Measurements from ENCODE around the gene PDE7B. TPM values are rescaled to one million over a fixed set of nuclear protein-coding genes. Genes with fewer than 3 reads are reported as not detected.

Gene PDE7B
- total and polyA plus RNA-seq, 9 of the 15 experiments (the other 6 are each of a cell fraction or from before 2014, with no cell fraction given), result 0.01 TPM; not detected in 8

DNA sequence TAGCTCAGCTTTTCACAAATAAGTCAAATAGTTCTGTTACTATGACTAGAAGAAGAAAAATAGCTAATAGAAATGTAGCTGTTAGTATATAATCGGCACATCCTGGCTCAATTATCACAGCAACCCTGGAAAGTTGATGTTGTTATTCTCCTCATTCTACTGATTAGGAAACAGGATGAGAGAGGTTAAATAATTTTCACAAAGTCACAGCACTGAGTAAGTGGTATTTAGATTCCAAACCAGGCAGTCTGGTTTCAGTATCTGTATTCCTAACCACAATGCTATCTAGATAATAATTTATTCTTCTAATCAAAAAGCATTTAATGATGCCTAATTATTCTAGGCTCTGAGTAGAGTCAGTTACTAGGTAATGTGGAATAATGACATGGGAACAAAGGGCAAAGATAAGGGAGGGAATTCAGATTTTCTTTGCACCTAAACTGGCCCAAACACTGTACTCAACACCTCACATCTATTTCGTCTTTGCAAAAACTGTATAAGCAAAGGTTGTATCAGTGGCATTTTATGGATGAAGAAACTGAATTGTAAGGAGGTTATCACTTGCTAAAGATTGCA lies 51.3 kb downstream of the PDE7B start:
- Histone ChIP-seq H3K79me2 (ENCODE audit: control insufficient read depth, insufficient read depth, low read length) (no peaks in the 10 kb centered on the region), H3K27me3 (ENCODE audit: control insufficient read depth in 2 of 2, insufficient read depth in 2 of 2, low read length in 2 of 2) (peaks cover 0 to 2% of the 10 kb centered on the region in 2 experiments; a peak in 1 of 5 replicates), H3K9me3 (replicated peaks; ENCODE audit: control insufficient read depth, insufficient read depth, low read depth, low read length) (no peaks in the 10 kb centered on the region), H3K4me2 (ENCODE audit: insufficient read depth, low read length) (no peak overlapping the region), H3K27ac (ENCODE audit: extremely low read depth, low read depth, low read length) (no peak overlapping the region), H3K9me1 (ENCODE audit: control insufficient read depth, insufficient read depth, low read length) (no peaks in the 10 kb centered on the region), H3K36me3 (ENCODE audit: control insufficient read depth, insufficient read depth, low read length) (no peaks in the 10 kb centered on the region), H3K4me3 (no peak overlapping the region), H3K4me1 (replicated peaks in 1 of 2; ENCODE audit: control insufficient read depth in 2 of 2, insufficient read depth in 2 of 2, low read length in 2 of 2) (no peaks in the 10 kb centered on the region), H3K9ac (ENCODE audit: insufficient read depth in 1 of 2, low read depth in 2 of 2, low read length in 2 of 2) (no peak overlapping the region), H4K20me1 (replicated peaks; ENCODE audit: control insufficient read depth, insufficient read depth, low read length) (no peaks in the 10 kb centered on the region), H2AFZ (ENCODE audit: low read depth, low read length) (no peak overlapping the region)
- ATAC-seq (no peak), DNase-seq (ENCODE audit: extremely low read depth in 1 of 4, low spot score in 3 of 4) (no peak), FAIRE-seq (peak; percentile 15)
- CTCF ChIA-PET (ENCODE audit: low intra/inter-chr PET ratio), result no interaction called here
- BruUV-seq (replicated peaks), result no TSS peak
- POLR2A ChIA-PET, result no interaction called here
- intact Hi-C loops (cut with micrococcal nuclease), result no loop called here
- TF ChIP-seq XRCC3 (IDR thresholded peaks at IDR 0.05) (no peak), RREB1 (CRISPR knock-in tag; IDR thresholded peaks at IDR 0.05) (no peak), WHSC1 (IDR thresholded peaks at IDR 0.05; ENCODE audit: low read length) (no peak), BCOR (IDR thresholded peaks at IDR 0.05) (no peak), ZNF316 (IDR thresholded peaks at IDR 0.05) (no peak), ELF1 (tag; IDR thresholded peaks at IDR 0.05) (no peak), ARID1B (IDR thresholded peaks at IDR 0.05) (no peak)
- TF ChIP-seq, protein P1, sequence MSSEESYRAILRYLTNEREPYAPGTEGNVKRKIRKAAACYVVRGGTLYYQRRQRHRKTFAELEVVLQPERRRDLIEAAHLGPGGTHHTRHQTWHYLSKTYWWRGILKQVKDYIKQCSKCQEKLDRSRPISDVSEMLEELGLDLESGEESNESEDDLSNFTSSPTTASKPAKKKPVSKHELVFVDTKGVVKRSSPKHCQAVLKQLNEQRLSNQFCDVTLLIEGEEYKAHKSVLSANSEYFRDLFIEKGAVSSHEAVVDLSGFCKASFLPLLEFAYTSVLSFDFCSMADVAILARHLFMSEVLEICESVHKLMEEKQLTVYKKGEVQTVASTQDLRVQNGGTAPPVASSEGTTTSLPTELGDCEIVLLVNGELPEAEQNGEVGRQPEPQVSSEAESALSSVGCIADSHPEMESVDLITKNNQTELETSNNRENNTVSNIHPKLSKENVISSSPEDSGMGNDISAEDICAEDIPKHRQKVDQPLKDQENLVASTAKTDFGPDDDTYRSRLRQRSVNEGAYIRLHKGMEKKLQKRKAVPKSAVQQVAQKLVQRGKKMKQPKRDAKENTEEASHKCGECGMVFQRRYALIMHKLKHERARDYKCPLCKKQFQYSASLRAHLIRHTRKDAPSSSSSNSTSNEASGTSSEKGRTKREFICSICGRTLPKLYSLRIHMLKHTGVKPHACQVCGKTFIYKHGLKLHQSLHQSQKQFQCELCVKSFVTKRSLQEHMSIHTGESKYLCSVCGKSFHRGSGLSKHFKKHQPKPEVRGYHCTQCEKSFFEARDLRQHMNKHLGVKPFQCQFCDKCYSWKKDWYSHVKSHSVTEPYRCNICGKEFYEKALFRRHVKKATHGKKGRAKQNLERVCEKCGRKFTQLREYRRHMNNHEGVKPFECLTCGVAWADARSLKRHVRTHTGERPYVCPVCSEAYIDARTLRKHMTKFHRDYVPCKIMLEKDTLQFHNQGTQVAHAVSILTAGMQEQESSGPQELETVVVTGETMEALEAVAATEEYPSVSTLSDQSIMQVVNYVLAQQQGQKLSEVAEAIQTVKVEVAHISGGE (CRISPR knock-in tag; IDR thresholded peaks at IDR 0.05), result no peak
- 0% methylated on average over 2 of the region's 2 CpGs for WGBS (ENCODE audit: insufficient coverage, low coverage, missing lambda C conversion rate)
- in situ Hi-C loops (cut with MboI), result no loop called here
